ENCODE data around the gene SLITRK2.

GRCh38 chrX:145773006-145773405, 44.6 kb upstream of the SLITRK2 start:
- no peak for TF ChIP-seq CTCF (IDR thresholded peaks at IDR 0.05)
- no peak for TF ChIP-seq EZH2 (IDR thresholded peaks at IDR 0.05)
- TF ChIP-seq EZH2phosphoT487 (IDR thresholded peaks at IDR 0.05), result no peak

Data from neural progenitor cell (in vitro differentiated cells).